ENCODE results near the gene CYGB.

The CYGB gene

DNA sequence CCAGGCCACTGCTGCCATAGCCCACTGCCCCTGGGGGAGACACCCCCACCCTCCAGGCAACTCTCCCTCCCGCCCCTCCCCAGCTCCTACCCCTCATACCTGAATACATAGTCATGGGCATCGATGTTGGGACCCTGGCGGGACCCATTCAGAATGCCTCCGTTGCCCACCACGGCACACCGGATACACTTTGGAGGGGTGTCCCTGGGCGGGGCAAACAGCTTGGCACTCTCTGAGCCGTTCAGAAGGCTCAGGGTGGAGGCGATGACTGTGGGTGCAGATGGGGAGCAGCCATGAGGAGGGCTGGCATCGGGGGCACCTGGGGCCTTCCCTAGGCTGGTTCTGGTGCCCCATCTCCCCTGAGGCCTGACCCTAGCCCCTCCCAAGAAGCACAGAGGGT lies 35.6 kb upstream of the CYGB start:
- H3K4me3 ChIP-seq (ENCODE audit: low read depth, low read length): no peak overlapping the region
- TF ChIP-seq, protein P1, sequence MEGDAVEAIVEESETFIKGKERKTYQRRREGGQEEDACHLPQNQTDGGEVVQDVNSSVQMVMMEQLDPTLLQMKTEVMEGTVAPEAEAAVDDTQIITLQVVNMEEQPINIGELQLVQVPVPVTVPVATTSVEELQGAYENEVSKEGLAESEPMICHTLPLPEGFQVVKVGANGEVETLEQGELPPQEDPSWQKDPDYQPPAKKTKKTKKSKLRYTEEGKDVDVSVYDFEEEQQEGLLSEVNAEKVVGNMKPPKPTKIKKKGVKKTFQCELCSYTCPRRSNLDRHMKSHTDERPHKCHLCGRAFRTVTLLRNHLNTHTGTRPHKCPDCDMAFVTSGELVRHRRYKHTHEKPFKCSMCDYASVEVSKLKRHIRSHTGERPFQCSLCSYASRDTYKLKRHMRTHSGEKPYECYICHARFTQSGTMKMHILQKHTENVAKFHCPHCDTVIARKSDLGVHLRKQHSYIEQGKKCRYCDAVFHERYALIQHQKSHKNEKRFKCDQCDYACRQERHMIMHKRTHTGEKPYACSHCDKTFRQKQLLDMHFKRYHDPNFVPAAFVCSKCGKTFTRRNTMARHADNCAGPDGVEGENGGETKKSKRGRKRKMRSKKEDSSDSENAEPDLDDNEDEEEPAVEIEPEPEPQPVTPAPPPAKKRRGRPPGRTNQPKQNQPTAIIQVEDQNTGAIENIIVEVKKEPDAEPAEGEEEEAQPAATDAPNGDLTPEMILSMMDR (IDR thresholded peaks at IDR 0.05; ENCODE audit: low read depth, low read length, missing control alignments): no peak
- no peak for DNase-seq (ENCODE audit: low read depth)

DNA sequence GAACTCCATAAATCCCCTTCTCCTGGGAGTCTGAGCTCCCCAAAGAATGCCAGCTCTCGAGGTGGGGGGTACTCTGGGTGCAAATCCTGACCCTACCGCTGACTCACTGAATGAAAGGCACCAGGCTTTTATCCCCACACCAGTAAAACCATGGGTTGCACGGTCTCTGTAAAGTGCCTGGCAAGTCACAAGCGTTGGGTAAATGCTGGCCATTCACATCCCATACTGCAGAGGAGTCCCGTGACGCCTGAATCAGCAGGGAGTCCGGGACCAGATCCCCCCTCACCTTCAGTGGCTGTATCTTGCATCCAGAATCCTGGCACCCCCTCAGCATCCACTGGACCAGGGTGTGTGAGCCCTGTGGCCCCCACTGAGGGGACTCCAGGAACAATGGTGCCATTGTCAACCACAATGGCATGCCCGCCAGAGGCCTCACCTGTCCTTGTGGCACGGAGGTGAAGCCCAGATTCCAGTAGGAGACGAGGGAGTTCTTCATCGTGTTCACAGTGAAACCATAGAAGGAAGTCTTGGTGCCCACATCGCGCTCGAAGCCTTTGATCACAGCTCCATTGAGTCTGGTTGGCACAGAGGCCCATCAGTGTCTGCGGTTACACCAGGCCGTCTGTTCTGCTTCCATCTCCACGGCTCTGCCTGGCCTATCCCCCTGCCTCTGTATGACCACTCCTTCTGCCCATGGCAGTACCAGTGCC lies 34.8 kb upstream of the CYGB start:
- no peak for DNase-seq (ENCODE audit: low read depth)
- TF ChIP-seq, protein P1 (IDR thresholded peaks at IDR 0.05; ENCODE audit: low read depth, low read length, missing control alignments): no peak
- no peak overlapping the region for H3K4me3 ChIP-seq (ENCODE audit: low read depth, low read length)

DNA sequence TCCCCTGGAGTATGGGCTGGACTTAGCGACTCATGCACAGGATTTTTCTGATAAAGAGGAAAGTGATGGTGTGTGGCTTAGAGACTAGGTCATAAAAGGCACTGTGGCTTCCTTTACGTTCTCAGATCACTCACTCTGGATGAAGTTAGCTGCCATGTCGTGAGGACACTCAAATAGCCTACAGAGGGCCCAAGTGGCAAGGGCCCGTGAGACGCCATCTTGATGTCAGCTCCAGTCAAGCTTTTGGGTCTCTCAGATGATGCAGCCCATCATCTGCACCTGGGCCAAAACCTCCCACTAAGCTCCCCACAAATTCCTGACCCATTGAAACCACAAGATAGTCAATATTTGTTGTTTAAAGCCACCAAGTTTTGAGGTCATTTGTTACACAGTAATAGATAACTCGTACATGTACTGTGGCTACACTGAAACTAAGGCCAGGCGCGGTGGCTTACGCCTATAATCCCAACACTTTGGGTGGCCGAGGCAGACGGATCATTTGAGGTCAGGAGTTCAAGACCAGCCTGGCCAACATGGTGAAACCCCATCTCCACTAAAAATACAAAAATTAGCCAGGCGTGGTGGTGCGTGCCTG lies 33.5 kb upstream of the CYGB start:
- H3K4me3 ChIP-seq (ENCODE audit: low read depth, low read length): no peak overlapping the region
- no peak for DNase-seq (ENCODE audit: low read depth)
- TF ChIP-seq, protein P1 (IDR thresholded peaks at IDR 0.05; ENCODE audit: low read depth, low read length, missing control alignments): no peak

- H3K4me3 ChIP-seq (ENCODE audit: low read depth, low read length): no peak overlapping the region
- TF ChIP-seq, protein P1 (IDR thresholded peaks at IDR 0.05; ENCODE audit: low read depth, low read length, missing control alignments): no peak
- no peak for DNase-seq (ENCODE audit: low read depth)
Measured at GRCh38 chr17:76570457-76570856, 32.9 kb upstream of the CYGB start.

- no peak overlapping the region for H3K4me3 ChIP-seq (ENCODE audit: low read depth, low read length)
- TF ChIP-seq, protein P1 (IDR thresholded peaks at IDR 0.05; ENCODE audit: low read depth, low read length, missing control alignments): no peak
- no peak for DNase-seq (ENCODE audit: low read depth)
Measured at GRCh38 chr17:76569607-76570279, 32.2 kb upstream of the CYGB start.

GRCh38 chr17:76568811-76569221 lies 31.3 kb upstream of the CYGB start:
- TF ChIP-seq, protein P1 (IDR thresholded peaks at IDR 0.05; ENCODE audit: low read depth, low read length, missing control alignments): no peak
- no peak overlapping the region for H3K4me3 ChIP-seq (ENCODE audit: low read depth, low read length)
- no peak for DNase-seq (ENCODE audit: low read depth)
